Cardiac muscle cell (in vitro differentiated cells and primary cell): ENCODE data around the gene KLHL3. TPM values are rescaled to one million over a fixed set of nuclear protein-coding genes. Genes with fewer than 3 reads are reported as not detected.

Experiments
- DNase-seq, 2 donors: peaks; one replicate each; pipeline versions ENCODE4 v3.0.0 to v3.0.0-alpha.2; 2010 to 2017; ENCODE audit warnings: low read depth in 1 of 2, low spot score in 1 of 2
- H3K27ac ChIP-seq: fragments of 200-600 bp; sonication (generic); 2 replicates; pipeline ENCODE4 v1.5.1; 2016
- H3K27me3 ChIP-seq: fragments of 200-600 bp; sonication (generic); 2 replicates; pipeline ENCODE4 v1.6.0; 2016; ENCODE audit warnings: control low read depth
- H3K36me3 ChIP-seq: fragments of 200-600 bp; sonication (generic); 2 replicates; pipeline ENCODE4 v1.5.1; 2016; ENCODE audit warnings: control low read depth
- H3K4me1 ChIP-seq: fragments of 200-600 bp; sonication (generic); 2 replicates; pipeline ENCODE4 v1.8.1; 2017; ENCODE audit warnings: low read depth, mild to moderate bottlenecking, mixed run types
- H3K4me3 ChIP-seq: fragments of 200-600 bp; sonication (generic); 2 replicates; pipeline ENCODE4 v1.5.1; 2016; ENCODE audit warnings: mild to moderate bottlenecking
- H3K9me3 ChIP-seq: fragments of 200-600 bp; sonication (generic); 2 replicates; pipeline ENCODE4 v1.5.1; 2017; ENCODE audit warnings: low read depth, mild to moderate bottlenecking, control low read depth
- polyA plus RNA-seq: library from polyadenylated mRNA; unstranded; fragments of >200 nt; fragmentation: Nextera tagmentation; extraction: Ambion mirVana; gene quantifications from 2 replicates; pipeline ENCODE4 v1.2.1, GENCODE V29; 2016
- total RNA-seq: library from RNA; depleted of rRNA; stranded (reverse); fragments of >200 nt; gene quantifications from 2 replicates; pipeline ENCODE4 v1.2.3, GENCODE V29; 2016
- TF ChIP-seq, protein P1 (sequence below): IDR thresholded peaks from 2 replicates; pipeline ENCODE4 v1.5.1; 2012; ENCODE audit warnings: low read depth, mild to moderate bottlenecking, low read length

Gene KLHL3
- total and polyA plus RNA-seq, 2 experiments from 2014 or later, result 11.4 to 16.8 TPM

- H3K27me3 ChIP-seq, result no peaks in the 10 kb centered on the region
- H3K27ac ChIP-seq, result no peak overlapping the region
- H3K36me3 ChIP-seq, result no peaks in the 10 kb centered on the region
- TF ChIP-seq, protein P1, sequence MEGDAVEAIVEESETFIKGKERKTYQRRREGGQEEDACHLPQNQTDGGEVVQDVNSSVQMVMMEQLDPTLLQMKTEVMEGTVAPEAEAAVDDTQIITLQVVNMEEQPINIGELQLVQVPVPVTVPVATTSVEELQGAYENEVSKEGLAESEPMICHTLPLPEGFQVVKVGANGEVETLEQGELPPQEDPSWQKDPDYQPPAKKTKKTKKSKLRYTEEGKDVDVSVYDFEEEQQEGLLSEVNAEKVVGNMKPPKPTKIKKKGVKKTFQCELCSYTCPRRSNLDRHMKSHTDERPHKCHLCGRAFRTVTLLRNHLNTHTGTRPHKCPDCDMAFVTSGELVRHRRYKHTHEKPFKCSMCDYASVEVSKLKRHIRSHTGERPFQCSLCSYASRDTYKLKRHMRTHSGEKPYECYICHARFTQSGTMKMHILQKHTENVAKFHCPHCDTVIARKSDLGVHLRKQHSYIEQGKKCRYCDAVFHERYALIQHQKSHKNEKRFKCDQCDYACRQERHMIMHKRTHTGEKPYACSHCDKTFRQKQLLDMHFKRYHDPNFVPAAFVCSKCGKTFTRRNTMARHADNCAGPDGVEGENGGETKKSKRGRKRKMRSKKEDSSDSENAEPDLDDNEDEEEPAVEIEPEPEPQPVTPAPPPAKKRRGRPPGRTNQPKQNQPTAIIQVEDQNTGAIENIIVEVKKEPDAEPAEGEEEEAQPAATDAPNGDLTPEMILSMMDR, result no peak
- no peaks in the 10 kb centered on the region for H3K4me1 ChIP-seq
- H3K4me3 ChIP-seq, result no peak overlapping the region
- no peaks in the 10 kb centered on the region for H3K9me3 ChIP-seq
- no peak for DNase-seq
Observed at GRCh38 chr5:137587919-137588318, 148.0 kb downstream of the KLHL3 start.

DNA sequence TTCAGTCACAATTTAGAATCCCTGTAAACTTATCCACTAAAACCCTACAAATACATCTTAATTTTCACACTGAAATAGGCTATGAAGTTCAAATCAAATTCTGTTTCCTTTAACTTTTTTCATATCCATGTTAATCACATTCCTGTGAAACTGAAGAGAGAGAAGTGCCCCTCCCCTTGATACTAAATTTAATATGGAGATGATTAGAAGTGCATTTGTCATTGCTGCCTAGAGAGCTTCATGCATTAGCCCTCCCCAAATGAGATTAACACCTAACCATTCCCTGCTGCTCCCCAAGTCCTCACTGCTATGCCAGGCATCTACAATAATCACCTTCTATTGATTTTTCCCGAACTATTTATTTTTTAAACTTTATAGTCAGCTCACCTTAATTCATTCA, 151.6 kb downstream of the KLHL3 start:
- Histone ChIP-seq H3K36me3 (no peaks in the 10 kb centered on the region), H3K4me1 (no peaks in the 10 kb centered on the region), H3K27me3 (no peaks in the 10 kb centered on the region), H3K4me3 (no peak overlapping the region), H3K9me3 (no peaks in the 10 kb centered on the region), H3K27ac (no peak overlapping the region)
- TF ChIP-seq, protein P1, result no peak
- no peak for DNase-seq

- Histone ChIP-seq H3K27ac (no peak overlapping the region), H3K4me3 (no peak overlapping the region), H3K27me3 (no peaks in the 10 kb centered on the region), H3K36me3 (no peaks in the 10 kb centered on the region), H3K4me1 (no peaks in the 10 kb centered on the region), H3K9me3 (no peaks in the 10 kb centered on the region)
- TF ChIP-seq, protein P1, result no peak
- no peak for DNase-seq
Observed at GRCh38 chr5:137583129-137583528, 152.8 kb downstream of the KLHL3 start.

GRCh38 chr5:137582218-137582617, 153.7 kb downstream of the KLHL3 start:
- Histone ChIP-seq H3K9me3 (no peaks in the 10 kb centered on the region), H3K36me3 (no peaks in the 10 kb centered on the region), H3K4me1 (no peaks in the 10 kb centered on the region), H3K27me3 (no peaks in the 10 kb centered on the region), H3K4me3 (no peak overlapping the region), H3K27ac (no peak overlapping the region)
- TF ChIP-seq, protein P1, result no peak
- no peak for DNase-seq

- TF ChIP-seq, protein P1, result no peak
- no peaks in the 10 kb centered on the region for H3K9me3 ChIP-seq
- H3K4me1 ChIP-seq, result no peaks in the 10 kb centered on the region
- no peak overlapping the region for H3K27ac ChIP-seq
- no peak overlapping the region for H3K4me3 ChIP-seq
- H3K27me3 ChIP-seq, result no peaks in the 10 kb centered on the region
- no peak for DNase-seq
- H3K36me3 ChIP-seq, result no peaks in the 10 kb centered on the region
Observed at GRCh38 chr5:137581776-137582175, 154.1 kb downstream of the KLHL3 start.

DNA sequence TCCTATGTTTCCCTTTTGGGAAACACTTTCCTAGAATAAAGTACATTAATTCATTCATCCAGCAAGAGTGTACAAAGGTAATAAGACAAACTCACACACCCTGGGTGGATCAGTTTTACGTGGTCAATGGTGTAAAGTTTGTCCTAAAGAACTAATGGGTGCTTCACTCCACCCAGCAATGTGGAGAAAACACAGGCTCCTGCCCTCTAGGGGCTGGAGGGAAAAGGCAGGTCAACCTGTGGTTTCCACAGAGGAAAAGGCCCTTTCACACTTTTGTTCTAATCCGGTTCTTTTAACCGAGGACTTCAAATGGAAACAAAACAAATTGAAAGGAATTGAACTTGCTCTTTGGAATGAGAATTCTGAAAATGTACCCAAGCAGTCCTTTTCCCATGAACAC, 155.9 kb downstream of the KLHL3 start:
- DNase-seq, result no peak
- H3K27me3 ChIP-seq, result no peaks in the 10 kb centered on the region
- TF ChIP-seq, protein P1, result peak; percentile 46
- no peaks in the 10 kb centered on the region for H3K4me1 ChIP-seq
- no peak overlapping the region for H3K4me3 ChIP-seq
- no peaks in the 10 kb centered on the region for H3K9me3 ChIP-seq
- H3K27ac ChIP-seq, result no peak overlapping the region
- H3K36me3 ChIP-seq, result no peaks in the 10 kb centered on the region
